ENCODE data around the gene IDUA.

GRCh38 chr4:949656-950055, 37.2 kb upstream of the IDUA start:
- no peak for TF ChIP-seq CTCF (conservative IDR thresholded peaks at IDR 0.05; ENCODE audit: low read depth, low read length)
- TF ChIP-seq EZH2 (IDR thresholded peaks at IDR 0.05; ENCODE audit: low read length, unreplicated experiment): no peak
- TF ChIP-seq EZH2phosphoT487 (IDR thresholded peaks at IDR 0.05; ENCODE audit: borderline replicate concordance, low read length): no peak
